Measurements from ENCODE around the gene SLC15A1.
"Not testable (repeated sequence)": the region's sequence is repeated elsewhere in the genome, so short reads cannot be mapped to it uniquely, and the experiment has no call there.

Gene SLC15A1

DNA sequence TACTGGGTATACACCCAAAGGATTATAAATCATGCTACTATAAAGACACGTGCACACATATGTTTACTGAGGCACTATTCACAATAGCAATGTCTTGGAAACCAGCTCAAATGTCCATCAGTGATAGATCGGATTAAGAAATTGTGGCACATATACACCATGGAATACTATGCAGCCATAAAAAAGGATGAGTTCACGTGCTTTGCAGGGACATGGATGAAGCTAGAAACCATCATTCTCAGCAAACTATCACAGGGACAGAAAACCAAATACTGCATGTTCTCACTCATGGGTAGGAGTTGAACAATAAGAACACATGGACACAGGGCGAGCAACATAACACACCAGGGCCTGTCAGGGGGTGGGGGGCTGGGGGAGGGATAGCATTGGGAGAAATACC is 2.0 kb upstream of the SLC15A1 start:
- H3K4me3 ChIP-seq; H3K27me3 ChIP-seq (ENCODE audit: low read depth); DNase-seq (ENCODE audit: low spot score in 2 of 2); H3K4me1 ChIP-seq; in situ Hi-C loops (cut with MboI; ENCODE audit: low sequenced_read_pairs); H3K36me3 ChIP-seq (replicated peaks): not testable (repeated sequence)
- peaks cover 10% of the 10 kb centered on the region; the same call in 1 of the 2 replicates for H3K9me3 ChIP-seq

DNA sequence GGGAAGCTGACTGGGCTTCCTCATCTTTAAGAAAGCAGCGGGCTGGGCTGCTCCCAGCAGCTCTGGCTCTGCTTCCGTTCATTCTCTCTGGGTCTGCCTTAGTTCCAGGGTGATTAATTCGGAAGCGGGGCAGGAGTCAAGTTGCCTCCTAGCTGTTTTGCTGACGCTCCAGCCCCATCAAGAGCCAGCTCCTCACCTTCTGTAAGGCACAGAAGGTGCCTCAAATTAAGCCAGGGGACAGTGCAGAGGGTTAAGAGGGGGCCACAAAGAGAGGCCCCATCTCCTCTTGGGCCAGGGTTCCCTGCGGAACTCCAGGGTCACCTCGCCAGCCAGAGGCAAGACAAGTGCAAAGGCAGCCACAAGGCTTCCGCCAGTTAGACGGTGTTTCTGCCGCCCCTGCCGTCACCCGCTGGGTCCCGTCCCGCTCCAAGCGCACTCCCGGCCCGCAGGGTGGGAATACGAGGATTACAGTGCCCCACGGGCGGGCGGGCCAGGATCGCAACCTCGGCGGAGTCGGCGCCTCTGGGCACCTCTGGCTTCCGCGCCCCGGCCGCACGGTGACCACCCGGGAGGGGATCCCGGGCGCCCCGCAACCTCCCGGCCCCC is 508 bp downstream of the SLC15A1 start:
- in situ Hi-C loops (cut with MboI; ENCODE audit: low sequenced_read_pairs), result no loop called here
- Histone ChIP-seq H3K9me3 (peaks cover 10% of the 10 kb centered on the region; the same call in 1 of the 2 replicates), H3K4me3 (no peak overlapping the region), H3K4me1 (no peaks in the 10 kb centered on the region), H3K27me3 (ENCODE audit: low read depth) (peaks cover 9% of the 10 kb centered on the region; the same call in 1 of the 2 replicates), H3K36me3 (replicated peaks) (no peaks in the 10 kb centered on the region)
- no peak for DNase-seq (ENCODE audit: low spot score in 2 of 2)

DNA sequence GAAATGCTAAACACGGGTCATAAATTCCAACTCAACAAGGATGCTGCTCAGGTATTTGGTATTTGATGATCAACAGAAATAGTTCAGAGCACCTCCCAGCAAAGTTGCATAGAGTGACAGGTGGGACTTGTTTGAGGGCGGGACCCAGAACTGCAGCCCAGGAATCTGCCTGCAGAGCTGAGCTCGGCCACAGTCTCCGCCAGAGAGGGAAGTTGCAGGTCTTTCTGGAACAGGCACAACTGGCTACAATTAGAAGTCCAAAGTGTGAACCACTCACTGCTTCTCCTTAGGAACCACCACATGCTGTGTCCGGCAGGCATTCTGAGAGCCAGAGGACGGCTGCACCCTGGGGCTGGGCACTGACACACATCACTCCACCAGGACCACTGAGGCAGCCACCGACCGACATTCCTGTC is 1.1 kb downstream of the SLC15A1 start:
- peak in 1 of 2 experiments; percentile 19 for DNase-seq (ENCODE audit: low spot score in 2 of 2)
- in situ Hi-C loops (cut with MboI; ENCODE audit: low sequenced_read_pairs), result no loop called here
- Histone ChIP-seq H3K4me1 (no peaks in the 10 kb centered on the region), H3K27me3 (ENCODE audit: low read depth) (peaks cover 9% of the 10 kb centered on the region; the same call in 1 of the 2 replicates), H3K36me3 (replicated peaks) (no peaks in the 10 kb centered on the region), H3K4me3 (no peak overlapping the region), H3K9me3 (peaks cover 10% of the 10 kb centered on the region; the same call in 1 of the 2 replicates)

DNA sequence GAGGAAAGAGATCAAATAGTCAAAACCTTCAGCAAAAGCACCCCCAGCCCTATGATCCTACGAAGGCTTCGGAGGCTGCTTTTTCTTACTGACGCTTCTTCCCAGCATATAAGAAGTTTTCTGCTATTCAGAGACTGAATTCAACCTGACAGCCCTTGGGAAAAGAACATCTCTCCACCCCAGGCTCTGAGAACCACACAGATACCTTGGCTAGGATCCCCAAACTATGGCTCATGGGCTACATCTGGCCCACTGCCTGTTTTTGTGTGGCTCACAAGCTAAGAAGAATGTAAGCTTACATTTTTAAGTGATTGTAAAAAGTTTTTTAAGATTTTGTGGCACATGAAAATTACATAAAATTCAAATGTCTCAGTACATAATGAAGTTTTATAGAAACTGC is 3.0 kb downstream of the SLC15A1 start:
- no peaks in the 10 kb centered on the region for H3K36me3 ChIP-seq (replicated peaks)
- no peak for DNase-seq (ENCODE audit: low spot score in 2 of 2)
- H3K4me1 ChIP-seq, result no peaks in the 10 kb centered on the region
- H3K9me3 ChIP-seq, result peaks cover 10% of the 10 kb centered on the region; the same call in 1 of the 2 replicates
- H3K27me3 ChIP-seq (ENCODE audit: low read depth), result peaks cover 9% of the 10 kb centered on the region; the same call in 1 of the 2 replicates
- no peak overlapping the region for H3K4me3 ChIP-seq
- in situ Hi-C loops (cut with MboI; ENCODE audit: low sequenced_read_pairs), result no loop called here

DNA sequence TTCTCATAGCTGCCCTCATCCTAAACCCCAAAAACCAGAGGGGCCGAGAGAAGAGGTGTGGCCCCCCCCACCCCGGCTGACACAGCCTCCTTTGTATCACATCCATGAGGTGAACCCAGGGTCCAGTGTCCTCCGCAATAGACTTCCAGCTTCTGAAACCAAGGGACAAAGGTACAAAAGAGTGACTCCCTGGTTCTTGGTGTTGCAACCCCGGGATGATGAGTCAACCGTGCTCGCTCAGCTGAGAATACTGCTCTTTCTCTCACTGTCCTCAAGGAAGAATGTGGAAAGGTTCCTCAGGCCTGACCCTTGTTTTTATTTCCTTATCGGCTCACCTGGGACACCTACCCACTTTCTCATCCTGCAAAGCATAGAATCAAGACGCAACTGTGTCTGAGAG is 5.5 kb downstream of the SLC15A1 start:
- Histone ChIP-seq H3K36me3 (replicated peaks) (no peaks in the 10 kb centered on the region), H3K9me3 (no peaks in the 10 kb centered on the region), H3K27me3 (ENCODE audit: low read depth) (peaks cover 9% of the 10 kb centered on the region; the same call in 1 of the 2 replicates), H3K4me3 (no peak overlapping the region), H3K4me1 (no peaks in the 10 kb centered on the region)
- in situ Hi-C loops (cut with MboI; ENCODE audit: low sequenced_read_pairs), result no loop called here
- DNase-seq (ENCODE audit: low spot score in 2 of 2), result no peak

DNA sequence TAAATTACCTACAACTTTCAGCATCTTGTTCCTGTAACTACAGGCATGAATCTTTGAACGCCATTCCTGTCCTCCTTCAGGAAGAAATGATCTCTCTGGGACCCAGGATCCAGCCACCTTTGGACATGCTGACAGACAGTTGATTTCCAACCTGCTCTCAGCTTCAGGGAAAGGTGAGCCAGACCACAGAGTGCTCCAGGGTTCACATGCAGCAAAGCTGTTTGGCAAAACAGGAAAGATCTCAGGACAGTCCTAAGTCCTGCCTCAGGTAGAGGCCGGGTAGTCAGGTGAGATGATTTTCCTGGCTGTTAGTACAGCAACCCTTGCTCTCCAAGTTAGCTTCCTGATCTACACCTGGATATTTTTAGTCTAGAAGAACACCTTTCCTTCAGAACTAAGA is 9.1 kb downstream of the SLC15A1 start:
- no peaks in the 10 kb centered on the region for H3K4me1 ChIP-seq
- in situ Hi-C loops (cut with MboI; ENCODE audit: low sequenced_read_pairs), result no loop called here
- H3K9me3 ChIP-seq, result peaks cover 3% of the 10 kb centered on the region
- H3K4me3 ChIP-seq, result no peak overlapping the region
- DNase-seq (ENCODE audit: low spot score in 2 of 2), result no peak
- no peaks in the 10 kb centered on the region for H3K27me3 ChIP-seq (ENCODE audit: low read depth)
- H3K36me3 ChIP-seq (replicated peaks), result no peaks in the 10 kb centered on the region

DNA sequence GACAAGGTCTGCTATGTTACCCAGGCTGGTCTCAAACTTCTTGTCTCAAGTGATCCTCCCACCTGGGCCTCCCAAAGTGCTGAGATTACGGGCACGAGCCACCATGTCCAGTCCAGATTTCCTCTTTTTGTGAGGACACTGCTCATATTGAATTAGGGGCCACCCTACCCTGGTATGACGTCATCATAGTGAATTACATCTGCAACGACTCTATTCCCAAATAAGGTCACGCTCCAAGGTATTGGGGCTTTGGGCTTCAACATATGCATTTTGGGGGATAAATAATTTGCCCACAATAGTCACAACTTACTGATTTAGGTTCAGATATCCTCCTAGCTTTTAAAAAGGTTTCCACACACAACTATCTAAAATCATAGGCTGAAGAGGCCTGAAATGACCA is 9.5 kb downstream of the SLC15A1 start:
- Histone ChIP-seq H3K36me3 (replicated peaks) (no peaks in the 10 kb centered on the region), H3K9me3 (peaks cover 7% of the 10 kb centered on the region)

DNA sequence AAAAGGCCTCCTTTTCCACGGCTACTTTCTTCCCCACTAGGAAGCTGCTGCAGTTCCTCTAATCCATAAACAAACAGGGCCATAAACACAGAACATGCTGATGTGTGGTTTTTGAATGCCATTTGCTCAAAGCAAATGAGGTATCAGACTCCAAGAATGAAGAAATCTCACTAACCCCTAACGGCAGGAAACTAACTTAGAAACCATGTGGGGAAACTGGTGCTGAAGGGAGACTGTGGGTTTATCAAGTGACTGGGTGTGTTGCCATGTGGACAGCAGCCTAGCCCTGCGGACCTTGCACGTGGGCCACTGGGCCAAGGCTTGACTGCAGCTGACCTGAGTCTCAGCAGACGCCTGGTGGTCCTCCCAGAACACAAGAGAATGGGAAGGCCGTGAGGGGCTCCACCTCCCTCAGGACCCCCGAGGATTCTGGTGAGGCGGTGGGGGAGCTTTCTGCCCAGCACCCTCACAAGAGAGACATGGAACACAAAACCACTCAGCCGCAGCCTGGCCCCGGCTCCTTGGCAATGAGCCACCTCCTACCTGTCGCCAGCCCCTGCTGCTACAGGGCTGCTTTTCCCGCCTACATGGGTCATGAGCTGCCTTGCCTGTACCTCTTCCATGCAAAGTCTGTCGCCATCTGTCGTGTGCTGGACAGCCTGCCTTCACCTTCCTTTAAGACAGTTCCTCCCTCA is 10.6 kb downstream of the SLC15A1 start:
- in situ Hi-C loops (cut with MboI; ENCODE audit: low sequenced_read_pairs), result no loop called here
- Histone ChIP-seq H3K36me3 (replicated peaks) (no peaks in the 10 kb centered on the region), H3K4me1 (no peaks in the 10 kb centered on the region), H3K4me3 (no peak overlapping the region), H3K27me3 (ENCODE audit: low read depth) (no peaks in the 10 kb centered on the region), H3K9me3 (peaks cover 12% of the 10 kb centered on the region)
- no peak for DNase-seq (ENCODE audit: low spot score in 2 of 2)

More for the DNA sequence above, 9.5 kb downstream of the SLC15A1 start:
- no peaks in the 10 kb centered on the region for H3K27me3 ChIP-seq (ENCODE audit: low read depth)
- no peaks in the 10 kb centered on the region for H3K4me1 ChIP-seq
- no peak overlapping the region for H3K4me3 ChIP-seq
- no peak for DNase-seq (ENCODE audit: low spot score in 2 of 2)
- in situ Hi-C loops (cut with MboI; ENCODE audit: low sequenced_read_pairs), result no loop called here

DNA sequence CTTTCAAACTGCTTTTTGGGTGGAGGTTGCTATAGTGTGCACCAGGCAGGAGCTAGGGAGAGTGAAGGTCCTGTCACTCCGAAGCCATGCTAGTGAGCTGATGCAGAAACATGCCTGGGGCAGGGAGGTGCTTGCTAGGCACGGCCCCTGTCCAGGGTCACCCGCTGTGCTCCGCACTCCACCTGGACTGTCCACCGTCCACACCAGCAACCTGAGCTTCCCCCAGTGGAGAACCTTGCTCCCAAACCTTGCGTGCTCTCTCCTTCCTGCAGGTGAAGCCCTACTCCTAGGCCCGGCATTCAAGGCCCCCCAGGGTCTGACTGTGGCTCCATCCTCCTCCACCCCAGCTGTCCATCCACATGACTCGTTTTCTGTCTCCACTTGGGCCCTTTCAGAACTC is 12.3 kb downstream of the SLC15A1 start:
- H3K9me3 ChIP-seq, result peaks cover 12% of the 10 kb centered on the region
- H3K4me1 ChIP-seq, result no peaks in the 10 kb centered on the region
- H3K4me3 ChIP-seq, result no peak overlapping the region
- H3K27me3 ChIP-seq (ENCODE audit: low read depth), result no peaks in the 10 kb centered on the region
- no peaks in the 10 kb centered on the region for H3K36me3 ChIP-seq (replicated peaks)
- DNase-seq (ENCODE audit: low spot score in 2 of 2), result no peak
- in situ Hi-C loops (cut with MboI; ENCODE audit: low sequenced_read_pairs), result no loop called here

DNA sequence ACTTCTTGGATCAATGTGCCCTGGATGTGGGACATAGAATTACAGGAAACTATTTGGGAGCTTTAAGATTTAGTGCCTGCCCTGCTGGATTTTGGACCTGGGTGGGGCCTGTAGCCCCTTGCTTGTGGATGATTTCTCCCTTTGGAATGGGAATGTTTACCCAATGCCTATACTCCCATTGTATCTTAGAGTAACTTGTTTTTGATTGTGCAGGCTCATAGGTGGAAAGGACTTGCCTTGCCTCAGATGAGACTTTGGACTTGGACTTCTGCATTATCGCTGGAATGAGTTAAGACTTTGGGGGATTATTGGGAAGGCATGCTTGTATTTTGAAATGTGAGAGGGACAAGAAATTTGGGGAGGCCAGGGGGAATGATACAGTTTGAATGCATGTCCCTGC is 13.5 kb downstream of the SLC15A1 start:
- H3K36me3 ChIP-seq (replicated peaks), result no peaks in the 10 kb centered on the region
- DNase-seq (ENCODE audit: low spot score in 2 of 2), result no peak

DNA sequence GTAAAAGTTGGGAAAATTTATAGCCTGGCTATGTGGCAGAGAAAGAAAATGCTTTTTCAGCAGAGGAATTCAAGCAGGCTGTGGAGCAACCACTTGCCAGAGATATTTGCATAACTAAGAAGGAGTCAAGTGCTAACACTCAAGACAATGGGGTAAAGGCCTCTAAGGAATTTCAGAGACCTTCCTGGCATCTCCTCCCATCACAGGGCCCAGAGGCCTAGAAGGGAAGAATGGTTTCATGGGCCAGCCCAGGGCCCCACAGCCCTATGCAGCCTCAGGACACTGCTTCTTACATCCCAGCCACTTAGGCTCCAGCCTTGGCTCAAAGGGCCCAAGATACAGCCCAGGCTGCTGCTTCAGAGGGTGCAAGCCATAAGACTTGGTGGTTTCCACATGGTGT is 14.3 kb downstream of the SLC15A1 start:
- DNase-seq (ENCODE audit: low spot score in 2 of 2), result no peak
- Histone ChIP-seq H3K9me3 (peaks cover 12% of the 10 kb centered on the region), H3K4me1 (no peaks in the 10 kb centered on the region), H3K4me3 (no peak overlapping the region), H3K27me3 (ENCODE audit: low read depth) (no peaks in the 10 kb centered on the region), H3K36me3 (replicated peaks) (no peaks in the 10 kb centered on the region)
- in situ Hi-C loops (cut with MboI; ENCODE audit: low sequenced_read_pairs), result no loop called here

More for the DNA sequence above, 13.5 kb downstream of the SLC15A1 start:
- Histone ChIP-seq H3K4me3 (no peak overlapping the region), H3K4me1 (no peaks in the 10 kb centered on the region), H3K9me3 (peaks cover 12% of the 10 kb centered on the region), H3K27me3 (ENCODE audit: low read depth) (no peaks in the 10 kb centered on the region)
- in situ Hi-C loops (cut with MboI; ENCODE audit: low sequenced_read_pairs), result no loop called here

DNA sequence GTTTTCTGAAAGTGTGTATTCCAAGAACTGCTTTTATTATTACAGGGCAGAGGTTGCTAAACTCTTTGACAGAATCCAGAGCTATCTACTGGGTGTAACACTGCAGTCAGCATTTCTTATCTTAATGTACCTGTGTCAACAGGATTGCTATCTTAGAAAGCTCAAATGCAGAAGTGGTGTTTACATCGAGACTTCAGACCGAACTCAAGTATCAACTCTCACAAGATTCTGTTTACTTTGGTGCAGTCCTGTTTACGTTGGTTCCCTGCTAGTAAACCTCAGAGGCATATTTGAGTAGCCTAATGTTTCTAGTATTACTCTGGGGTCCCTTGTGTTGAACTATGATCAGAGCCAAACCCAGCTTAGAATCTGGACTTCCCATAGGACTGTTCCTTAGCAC is 20.5 kb downstream of the SLC15A1 start:
- Histone ChIP-seq H3K4me3 (no peak overlapping the region), H3K4me1 (no peaks in the 10 kb centered on the region), H3K36me3 (replicated peaks) (no peaks in the 10 kb centered on the region), H3K27me3 (ENCODE audit: low read depth) (no peaks in the 10 kb centered on the region), H3K9me3 (no peaks in the 10 kb centered on the region; the same call in 1 of the 2 replicates)
- no peak for DNase-seq (ENCODE audit: low spot score in 2 of 2)
- in situ Hi-C loops (cut with MboI; ENCODE audit: low sequenced_read_pairs), result no loop called here

DNA sequence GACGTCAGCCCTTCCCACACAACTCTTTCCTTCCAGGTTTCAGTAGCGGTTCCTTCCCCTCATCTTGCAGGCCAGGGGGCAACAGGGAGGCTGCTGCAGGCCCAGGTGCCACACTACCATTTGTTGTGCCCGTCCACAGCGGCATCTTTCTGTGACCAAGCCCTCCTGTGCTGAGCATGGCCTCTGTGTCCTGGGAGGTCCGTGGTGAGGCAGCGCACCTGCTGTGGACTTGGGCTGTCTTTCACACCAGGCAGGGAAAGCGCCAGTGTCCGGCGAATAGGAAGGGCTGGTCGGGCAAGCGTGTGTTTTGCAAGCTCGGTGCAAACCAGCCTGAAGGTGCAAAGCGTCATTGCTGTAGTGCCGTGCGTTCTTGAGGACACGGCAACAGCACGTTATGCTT is 21.4 kb downstream of the SLC15A1 start:
- in situ Hi-C loops (cut with MboI; ENCODE audit: low sequenced_read_pairs), result no loop called here

DNA sequence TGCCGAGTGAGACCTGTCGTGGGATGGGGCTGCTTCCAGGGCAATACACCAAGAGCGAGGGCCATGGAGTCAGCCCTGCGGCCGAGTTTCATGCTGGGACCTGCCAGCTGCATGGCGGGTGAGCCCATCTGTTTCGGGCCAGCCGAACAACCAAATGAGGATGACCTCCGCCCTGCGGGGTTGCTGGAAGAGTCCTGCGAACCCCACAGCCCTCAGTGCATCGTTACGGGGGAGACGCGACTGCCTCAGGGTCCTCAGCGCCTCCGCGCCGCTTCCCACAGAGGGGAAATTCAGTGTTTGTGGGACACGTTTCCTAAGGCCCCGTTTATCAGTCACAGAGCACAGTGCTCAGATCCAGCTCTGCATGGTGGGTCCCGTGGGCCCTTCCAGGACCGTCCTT is 22.0 kb downstream of the SLC15A1 start:
- in situ Hi-C loops (cut with MboI; ENCODE audit: low sequenced_read_pairs), result no loop called here
- no peaks in the 10 kb centered on the region; the same call in 1 of the 2 replicates for H3K9me3 ChIP-seq
- no peaks in the 10 kb centered on the region for H3K36me3 ChIP-seq (replicated peaks)
- no peaks in the 10 kb centered on the region for H3K27me3 ChIP-seq (ENCODE audit: low read depth)
- no peak overlapping the region for H3K4me3 ChIP-seq
- H3K4me1 ChIP-seq, result no peaks in the 10 kb centered on the region
- no peak for DNase-seq (ENCODE audit: low spot score in 2 of 2)

More for the DNA sequence above, 21.4 kb downstream of the SLC15A1 start:
- Histone ChIP-seq H3K9me3 (no peaks in the 10 kb centered on the region; the same call in 1 of the 2 replicates), H3K4me3 (no peak overlapping the region), H3K36me3 (replicated peaks) (no peaks in the 10 kb centered on the region), H3K27me3 (ENCODE audit: low read depth) (no peaks in the 10 kb centered on the region), H3K4me1 (no peaks in the 10 kb centered on the region)
- DNase-seq (ENCODE audit: low spot score in 2 of 2), result no peak
